GM19463 (cell line): ENCODE results near the gene PTPN2.
"Not testable (repeated sequence)": the region's sequence is repeated elsewhere in the genome, so short reads cannot be mapped to it uniquely, and the experiment has no call there.

Experiments used
- ATAC-seq: cut with Tn5 transposase; IDR thresholded peaks from one replicate; pipeline ENCODE4 v1.9.1; 2021; ENCODE audit warnings: mild to moderate bottlenecking, moderate library complexity; ENCODE audit not compliant: unreplicated experiment

Gene PTPN2

GRCh38 chr18:12776821-12777471 is 107.1 kb downstream of the PTPN2 start:
- no peak for ATAC-seq

- ATAC-seq = not testable (repeated sequence)
Measured at GRCh38 chr18:12776415-12776814, 107.6 kb downstream of the PTPN2 start.

GRCh38 chr18:12774982-12775381 is 109.1 kb downstream of the PTPN2 start:
- ATAC-seq = no peak

- no peak for ATAC-seq
Measured at GRCh38 chr18:12773369-12773768, 110.7 kb downstream of the PTPN2 start.

- no peak for ATAC-seq
Measured at GRCh38 chr18:12772111-12772510, 111.9 kb downstream of the PTPN2 start.

- no peak for ATAC-seq
Measured at GRCh38 chr18:12770469-12771219, 113.4 kb downstream of the PTPN2 start.

GRCh38 chr18:12769644-12770440 is 114.2 kb downstream of the PTPN2 start:
- ATAC-seq = no peak

GRCh38 chr18:12769136-12769535 is 114.9 kb downstream of the PTPN2 start:
- ATAC-seq = no peak

- no peak for ATAC-seq
Measured at GRCh38 chr18:12768625-12769024, 115.4 kb downstream of the PTPN2 start.

GRCh38 chr18:12767580-12768155 is 116.4 kb downstream of the PTPN2 start:
- no peak for ATAC-seq

GRCh38 chr18:12766986-12767433 is 117.0 kb downstream of the PTPN2 start:
- no peak for ATAC-seq

- no peak for ATAC-seq
Measured at GRCh38 chr18:12765586-12765985, 118.5 kb downstream of the PTPN2 start.

GRCh38 chr18:12765126-12765525 is 118.9 kb downstream of the PTPN2 start:
- ATAC-seq = no peak

- not testable (repeated sequence) for ATAC-seq
Measured at GRCh38 chr18:12758566-12758965, 125.5 kb downstream of the PTPN2 start.

GRCh38 chr18:12756619-12757239 is 127.3 kb downstream of the PTPN2 start:
- ATAC-seq = not testable (repeated sequence)

- not testable (repeated sequence) for ATAC-seq
Measured at GRCh38 chr18:12755606-12756005, 128.4 kb downstream of the PTPN2 start.

- ATAC-seq = no peak
Measured at GRCh38 chr18:12754511-12754910, 129.5 kb downstream of the PTPN2 start.

GRCh38 chr18:12751891-12752290 is 132.1 kb downstream of the PTPN2 start:
- no peak for ATAC-seq

- no peak for ATAC-seq
Measured at GRCh38 chr18:12751503-12751884, 132.5 kb downstream of the PTPN2 start.

- no peak for ATAC-seq
Measured at GRCh38 chr18:12750715-12751502, 133.1 kb downstream of the PTPN2 start.
